WERI-Rb-1 (cell line): Measurements from ENCODE around the gene SMPD4.
"Not testable (repeated sequence)": the region's sequence is repeated elsewhere in the genome, so short reads cannot be mapped to it uniquely, and the experiment has no call there.

Experiments
- DNase-seq: peaks from one replicate; pipeline ENCODE4 v3.0.0-alpha.2; 2020
- H3K27ac ChIP-seq: fragments of 250-450 bp; sonication (Bioruptor Pico); 2 replicates; pipeline ENCODE4 v1.5.1; 2020; ENCODE audit warnings: mild to moderate bottlenecking, moderate library complexity
- H3K27me3 ChIP-seq: fragments of 250-450 bp; sonication (Bioruptor Pico); 2 replicates; pipeline ENCODE4 v1.5.1; 2021; ENCODE audit warnings: mild to moderate bottlenecking, low read depth, moderate library complexity; ENCODE audit not compliant: insufficient read depth, severe bottlenecking
- H3K36me3 ChIP-seq: fragments of 250-450 bp; sonication (Bioruptor Pico); 2 replicates; pipeline ENCODE4 v1.5.1; 2020; ENCODE audit warnings: mild to moderate bottlenecking, moderate library complexity
- H3K4me3 ChIP-seq: 2 replicates; pipeline ENCODE4 v1.5.1; 2011; ENCODE audit warnings: low read depth, mild to moderate bottlenecking, control low read depth, low read length
- H3K9me3 ChIP-seq: fragments of 250-450 bp; sonication (Bioruptor Pico); 2 replicates; pipeline ENCODE4 v1.5.1; 2021; ENCODE audit warnings: mild to moderate bottlenecking, moderate library complexity; ENCODE audit not compliant: severe bottlenecking
- TF ChIP-seq, protein P1 (sequence below): IDR thresholded peaks from 2 replicates; pipeline ENCODE4 v1.5.1; 2011; ENCODE audit warnings: low read depth, mild to moderate bottlenecking, control low read depth, inconsistent platforms, low read length

The SMPD4 gene

DNA sequence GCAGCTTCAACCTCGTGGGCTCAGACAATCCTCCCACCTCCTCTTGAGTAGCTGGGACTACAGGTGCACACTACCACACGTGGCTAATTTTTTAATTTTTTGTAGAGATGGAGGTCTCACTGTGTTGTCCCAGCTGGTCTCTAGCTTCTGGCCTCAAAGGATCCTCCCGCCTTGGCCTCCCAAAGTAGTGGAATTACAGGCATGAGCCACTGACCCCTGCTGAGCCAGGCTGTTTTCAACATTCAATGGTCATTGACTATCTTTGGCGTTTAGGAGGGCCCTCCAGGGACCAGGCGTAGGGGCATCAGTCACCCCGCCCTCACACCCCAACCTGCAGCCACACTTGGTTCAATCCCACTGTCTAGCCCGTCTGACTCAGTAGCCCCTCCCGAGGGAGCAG, 5.9 kb upstream of the SMPD4 start:
- no peak overlapping the region for H3K27ac ChIP-seq
- TF ChIP-seq, protein P1, sequence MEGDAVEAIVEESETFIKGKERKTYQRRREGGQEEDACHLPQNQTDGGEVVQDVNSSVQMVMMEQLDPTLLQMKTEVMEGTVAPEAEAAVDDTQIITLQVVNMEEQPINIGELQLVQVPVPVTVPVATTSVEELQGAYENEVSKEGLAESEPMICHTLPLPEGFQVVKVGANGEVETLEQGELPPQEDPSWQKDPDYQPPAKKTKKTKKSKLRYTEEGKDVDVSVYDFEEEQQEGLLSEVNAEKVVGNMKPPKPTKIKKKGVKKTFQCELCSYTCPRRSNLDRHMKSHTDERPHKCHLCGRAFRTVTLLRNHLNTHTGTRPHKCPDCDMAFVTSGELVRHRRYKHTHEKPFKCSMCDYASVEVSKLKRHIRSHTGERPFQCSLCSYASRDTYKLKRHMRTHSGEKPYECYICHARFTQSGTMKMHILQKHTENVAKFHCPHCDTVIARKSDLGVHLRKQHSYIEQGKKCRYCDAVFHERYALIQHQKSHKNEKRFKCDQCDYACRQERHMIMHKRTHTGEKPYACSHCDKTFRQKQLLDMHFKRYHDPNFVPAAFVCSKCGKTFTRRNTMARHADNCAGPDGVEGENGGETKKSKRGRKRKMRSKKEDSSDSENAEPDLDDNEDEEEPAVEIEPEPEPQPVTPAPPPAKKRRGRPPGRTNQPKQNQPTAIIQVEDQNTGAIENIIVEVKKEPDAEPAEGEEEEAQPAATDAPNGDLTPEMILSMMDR = no peak
- peaks cover 6% of the 10 kb centered on the region for H3K36me3 ChIP-seq

DNA sequence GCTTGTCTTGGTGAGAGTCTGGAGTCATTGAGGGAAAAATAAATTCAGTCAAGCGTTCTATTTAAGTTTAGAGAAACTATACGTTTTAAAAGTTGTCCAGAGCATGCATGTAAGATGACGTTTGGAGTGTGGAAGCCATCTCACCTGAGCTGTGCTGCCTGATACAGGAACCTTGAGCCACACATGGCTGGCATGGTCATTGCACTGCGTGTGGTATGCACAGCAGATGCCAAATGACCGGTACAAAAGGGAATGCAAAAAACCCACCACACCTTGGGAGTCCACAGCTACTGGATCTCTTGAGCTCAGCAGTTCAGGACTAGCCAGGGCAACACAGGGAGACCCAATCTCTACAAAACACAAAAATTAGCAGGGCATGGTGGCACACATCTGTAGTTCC, 5.0 kb upstream of the SMPD4 start:
- Histone ChIP-seq H3K27ac (no peak overlapping the region), H3K9me3 (no peaks in the 10 kb centered on the region), H3K4me3 (no peak overlapping the region), H3K36me3 (peaks cover 6% of the 10 kb centered on the region), H3K27me3 (no peaks in the 10 kb centered on the region)
- DNase-seq = no peak
- TF ChIP-seq, protein P1 = no peak

More for the DNA sequence above, 5.9 kb upstream of the SMPD4 start:
- H3K9me3 ChIP-seq = no peaks in the 10 kb centered on the region
- H3K27me3 ChIP-seq = no peaks in the 10 kb centered on the region
- H3K4me3 ChIP-seq = no peak overlapping the region
- no peak for DNase-seq

DNA sequence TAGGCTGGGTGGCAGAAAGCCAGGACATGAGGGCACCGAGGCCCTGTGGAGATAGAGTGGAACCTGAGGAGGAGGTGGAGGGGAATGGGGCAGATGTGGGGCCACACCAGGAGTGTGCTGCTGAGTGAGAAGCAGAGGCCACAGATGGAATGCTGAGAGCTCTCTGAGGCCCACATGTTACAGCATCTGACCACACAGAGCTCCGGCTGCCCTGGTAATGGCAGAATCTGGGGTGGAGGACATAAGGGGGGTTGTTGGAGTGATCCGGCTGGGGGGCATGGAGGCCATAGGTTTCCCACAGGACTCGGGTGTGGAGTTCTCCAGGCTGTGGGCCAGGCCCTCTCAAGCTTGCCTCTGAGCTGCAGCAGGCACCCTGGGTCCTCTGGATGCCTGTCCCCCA, 4.5 kb upstream of the SMPD4 start:
- Histone ChIP-seq H3K36me3 (peaks cover 6% of the 10 kb centered on the region), H3K4me3 (no peak overlapping the region), H3K27me3 (no peaks in the 10 kb centered on the region), H3K27ac (no peak overlapping the region), H3K9me3 (no peaks in the 10 kb centered on the region)
- TF ChIP-seq, protein P1 = no peak
- no peak for DNase-seq

DNA sequence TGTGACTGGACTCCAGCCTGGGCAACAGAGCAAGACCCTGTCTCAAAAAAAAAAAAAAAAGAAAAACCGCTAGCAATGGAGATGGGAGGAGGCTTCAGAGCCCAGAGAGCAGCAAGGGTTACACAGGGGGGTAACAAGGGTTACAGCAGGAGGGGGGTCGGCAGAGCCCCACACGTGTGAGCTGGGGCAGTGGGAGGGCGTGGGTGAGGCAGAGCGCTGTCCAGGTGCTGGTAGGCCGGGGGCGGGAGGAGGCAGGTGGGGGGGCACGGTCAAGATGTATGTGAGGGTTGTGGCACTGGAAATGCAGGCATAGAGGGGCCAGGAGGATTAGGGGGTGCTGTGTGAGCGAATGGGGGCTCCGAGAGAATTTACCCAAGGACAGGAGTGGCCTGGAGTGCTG, 4.0 kb upstream of the SMPD4 start:
- Histone ChIP-seq H3K36me3 (peaks cover 6% of the 10 kb centered on the region), H3K4me3 (no peak overlapping the region), H3K27ac (no peak overlapping the region), H3K9me3 (no peaks in the 10 kb centered on the region), H3K27me3 (no peaks in the 10 kb centered on the region)
- TF ChIP-seq, protein P1 = no peak
- no peak for DNase-seq

DNA sequence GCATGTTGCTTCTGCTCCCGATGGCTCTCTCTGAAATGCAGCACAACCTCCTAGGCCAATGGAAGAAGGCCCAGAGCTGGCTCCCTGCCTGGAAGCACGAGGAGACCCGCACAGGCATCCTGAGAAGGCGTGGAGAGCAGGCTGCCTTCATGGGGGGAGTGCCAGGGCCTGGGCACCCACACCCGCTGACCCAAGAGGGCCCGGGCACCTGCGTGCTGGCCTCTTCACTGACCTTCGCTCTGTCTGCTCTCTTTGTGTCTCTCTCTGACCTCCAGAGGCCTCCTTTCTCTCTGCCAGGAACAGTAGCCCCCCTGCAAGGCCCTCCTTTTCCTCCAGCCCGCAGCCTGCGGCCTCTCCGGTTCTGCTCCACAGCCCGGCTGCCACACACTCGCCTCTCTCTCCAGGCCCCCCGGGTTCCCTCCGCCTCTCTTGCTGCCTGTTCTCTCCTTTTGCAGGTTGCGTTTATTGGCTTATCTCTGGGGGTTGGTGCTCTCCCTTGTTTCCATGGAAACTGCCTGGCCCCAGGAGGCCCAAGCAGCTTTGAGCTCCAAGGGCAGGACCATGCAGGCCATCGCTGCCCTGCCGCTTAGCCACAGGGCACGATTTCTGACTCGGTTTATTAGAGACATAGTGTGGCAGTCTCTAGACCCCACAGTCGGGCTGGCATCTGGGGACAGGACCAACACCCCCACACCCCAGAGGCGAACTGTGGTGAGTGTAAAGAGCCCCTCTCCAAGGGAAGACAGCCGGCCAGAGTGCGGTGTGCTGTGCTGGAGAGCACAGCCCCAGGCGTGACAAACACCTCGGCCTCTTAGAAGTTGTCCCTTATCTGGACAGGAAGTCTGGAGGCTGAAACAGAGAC, 2.3 kb upstream of the SMPD4 start:
- H3K36me3 ChIP-seq = peaks cover 11% of the 10 kb centered on the region
- peak overlapping the region; percentile 90; the same call in 1 of the 2 replicates for H3K4me3 ChIP-seq
- TF ChIP-seq, protein P1 = no peak
- no peaks in the 10 kb centered on the region for H3K9me3 ChIP-seq
- no peaks in the 10 kb centered on the region for H3K27me3 ChIP-seq
- DNase-seq = no peak
- H3K27ac ChIP-seq = no peak overlapping the region

DNA sequence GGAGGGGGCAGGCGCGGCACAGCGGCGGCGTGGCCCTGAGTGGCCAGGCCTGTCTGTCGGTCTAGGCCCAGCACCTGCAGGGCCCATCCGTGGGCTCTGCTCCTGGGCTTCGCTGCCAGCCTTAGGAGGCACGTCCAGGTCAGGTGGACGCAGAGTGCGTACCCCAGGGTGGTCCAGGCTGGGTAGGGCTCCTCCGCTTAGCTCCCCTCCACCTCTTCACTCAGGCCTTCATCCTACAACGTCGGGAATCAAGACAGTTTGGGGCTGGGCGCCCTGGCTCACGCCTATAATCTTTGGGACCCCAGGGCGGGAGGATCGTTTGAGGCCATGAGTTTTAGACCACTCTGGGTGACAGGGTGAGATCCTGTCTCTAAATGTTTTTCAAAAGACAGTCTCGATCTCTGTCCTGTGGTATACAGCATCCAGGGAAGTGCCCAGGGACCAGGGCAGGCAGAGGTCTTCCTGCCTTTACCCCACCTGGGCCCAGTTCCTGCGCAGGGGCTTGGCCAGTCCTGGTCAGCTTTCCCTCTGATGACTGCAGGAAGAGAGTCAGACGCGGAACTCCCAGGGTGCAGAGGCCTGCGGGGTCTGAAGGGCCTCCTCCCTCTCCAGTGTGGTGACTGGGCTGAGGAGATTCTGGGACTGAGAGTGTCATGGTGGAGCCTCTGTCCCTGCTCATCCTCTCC, 1.6 kb upstream of the SMPD4 start:
- H3K9me3 ChIP-seq, H3K27me3 ChIP-seq, DNase-seq: not testable (repeated sequence)
- Histone ChIP-seq H3K36me3 (peaks cover 11% of the 10 kb centered on the region), H3K4me3 (peak overlapping the region; percentile 90), H3K27ac (peak overlapping the region; percentile 95)
